T-helper 2 cell treated with Interferon-gamma antibody and Interleukin-4, amounts not matched to agents 5 μg/mL and 100 μg/mL, for 36 hours (primary cell): ENCODE measurements around the gene FGD2.

ENCODE experiments used
- DNase-seq: peaks from one replicate; pipeline ENCODE4 v3.0.0; 2021; ENCODE audit warnings: low spot score
- H3K27ac Mint-ChIP-seq: one replicate; pipeline ENCODE4 v1.8.0; 2021; ENCODE audit warnings: mild to moderate bottlenecking, mixed read lengths
- H3K27me3 Mint-ChIP-seq: one replicate; pipeline ENCODE4 v1.8.0; 2021; ENCODE audit warnings: low read depth, mixed read lengths
- H3K36me3 Mint-ChIP-seq: one replicate; pipeline ENCODE4 v1.8.0; 2021; ENCODE audit warnings: low read depth, mixed read lengths
- H3K4me1 Mint-ChIP-seq: one replicate; pipeline ENCODE4 v1.8.0; 2021; ENCODE audit warnings: low read depth, mixed read lengths
- H3K4me3 Mint-ChIP-seq: one replicate; pipeline ENCODE4 v1.8.0; 2022; ENCODE audit warnings: mild to moderate bottlenecking, moderate library complexity, mixed read lengths
- H3K9me3 Mint-ChIP-seq: one replicate; pipeline ENCODE4 v1.8.0; 2021; ENCODE audit warnings: mixed read lengths

FGD2 gene

DNA sequence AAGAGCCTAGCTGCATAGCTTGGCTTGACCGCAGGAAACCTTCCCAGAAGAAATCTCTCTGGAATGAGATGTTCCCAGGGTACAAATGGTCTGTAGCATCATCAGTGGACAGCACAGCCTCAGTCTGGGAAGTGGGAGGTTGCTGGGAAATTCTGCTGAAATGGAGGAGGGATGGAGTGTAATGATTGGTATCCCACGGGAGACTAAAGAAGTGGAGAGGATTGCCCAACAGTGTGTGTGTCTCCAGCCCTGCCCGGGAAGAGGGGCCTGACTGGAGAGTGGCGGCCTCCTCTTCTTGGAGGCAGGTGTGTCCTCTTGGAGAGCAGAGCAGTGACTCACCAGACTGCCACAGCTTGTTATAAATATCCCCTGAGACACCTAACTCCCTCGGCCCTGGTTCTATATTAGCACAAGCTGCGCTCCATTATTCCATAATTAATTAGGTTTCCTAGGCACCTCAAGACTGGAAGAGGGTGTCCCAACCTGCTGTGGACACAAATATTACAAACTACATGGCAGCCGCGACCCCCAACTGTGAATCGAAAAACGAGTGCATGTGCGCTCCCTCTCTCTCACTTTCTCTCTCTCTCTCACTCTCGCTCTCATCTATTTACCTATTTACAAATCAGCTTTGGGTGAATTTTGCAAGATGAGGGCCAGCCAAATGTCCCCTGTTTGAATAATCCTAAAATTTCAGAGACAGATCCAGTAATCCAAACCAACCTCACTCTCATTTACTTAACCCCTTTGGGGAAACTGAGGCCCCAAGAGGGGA is 68.8 kb downstream of the FGD2 start:
- DNase-seq = no peak
- H3K4me1 Mint-ChIP-seq = peaks cover 18% of the 10 kb centered on the region
- no peaks in the 10 kb centered on the region for H3K9me3 Mint-ChIP-seq
- no peaks in the 10 kb centered on the region for H3K36me3 Mint-ChIP-seq
- H3K27me3 Mint-ChIP-seq = no peaks in the 10 kb centered on the region
- H3K4me3 Mint-ChIP-seq = no peak overlapping the region
- H3K27ac Mint-ChIP-seq = no peak overlapping the region

DNA sequence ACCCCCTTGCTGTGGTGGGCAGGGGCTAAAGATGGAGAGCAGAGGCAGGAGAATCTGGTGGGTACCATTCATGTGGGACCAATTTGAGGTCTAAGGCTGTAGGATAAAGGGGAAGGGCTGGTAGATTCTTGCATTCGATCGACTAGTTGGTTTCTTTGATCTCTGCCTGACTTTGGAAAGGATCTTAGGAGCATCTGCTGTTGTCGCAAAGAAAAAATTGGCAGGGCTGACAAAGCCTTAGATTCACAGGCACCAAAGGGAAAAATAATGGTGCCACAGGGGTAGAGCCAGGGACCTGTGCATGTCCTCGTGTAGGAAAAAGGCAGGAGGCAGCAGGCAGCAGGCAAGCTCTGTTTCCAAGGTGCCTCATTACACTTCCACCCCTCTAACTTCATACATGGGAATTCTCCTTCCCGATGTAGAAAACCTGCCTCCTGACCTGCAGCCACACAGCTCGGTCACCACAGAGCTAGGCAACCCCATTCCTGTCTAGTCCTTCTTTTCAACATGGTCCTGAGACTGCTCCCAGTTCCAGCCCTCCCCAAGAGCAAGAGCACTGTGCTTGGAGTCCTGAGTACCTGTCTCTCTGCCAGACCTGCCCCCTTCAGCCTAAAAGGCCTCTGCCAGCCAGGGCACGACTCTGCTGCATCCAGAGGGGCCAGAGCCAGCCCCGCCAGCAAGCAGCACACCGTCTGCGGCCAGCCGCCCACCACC is 71.9 kb downstream of the FGD2 start:
- no peak overlapping the region for H3K27ac Mint-ChIP-seq
- no peaks in the 10 kb centered on the region for H3K9me3 Mint-ChIP-seq
- H3K4me3 Mint-ChIP-seq = no peak overlapping the region
- H3K4me1 Mint-ChIP-seq = peaks cover 9% of the 10 kb centered on the region
- H3K36me3 Mint-ChIP-seq = no peaks in the 10 kb centered on the region
- no peaks in the 10 kb centered on the region for H3K27me3 Mint-ChIP-seq
- no peak for DNase-seq

DNA sequence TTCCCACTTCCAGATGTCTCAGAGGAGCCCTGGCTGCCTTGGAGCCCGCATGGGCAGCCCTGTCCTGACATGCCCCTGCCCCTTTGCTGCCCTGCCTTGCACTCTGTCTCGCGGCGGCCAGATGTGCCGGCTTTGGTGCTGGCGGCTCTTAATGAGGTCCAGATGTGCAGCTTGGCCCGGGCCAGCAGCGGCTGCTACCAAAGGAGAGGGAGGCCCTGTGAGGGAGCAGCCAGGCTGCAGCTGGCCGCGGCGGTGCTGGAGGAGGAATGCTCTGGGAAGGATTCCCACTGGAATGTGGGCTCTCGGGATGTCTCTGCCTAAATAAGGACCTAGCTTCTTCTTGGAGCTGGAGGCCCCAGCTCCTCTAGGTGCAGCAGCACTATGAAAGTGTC is 72.4 kb downstream of the FGD2 start:
- no peak overlapping the region for H3K27ac Mint-ChIP-seq
- peaks cover 4% of the 10 kb centered on the region for H3K4me1 Mint-ChIP-seq
- H3K27me3 Mint-ChIP-seq = no peaks in the 10 kb centered on the region
- H3K4me3 Mint-ChIP-seq = no peak overlapping the region
- no peaks in the 10 kb centered on the region for H3K36me3 Mint-ChIP-seq
- no peaks in the 10 kb centered on the region for H3K9me3 Mint-ChIP-seq
- no peak for DNase-seq
